CD4-positive, alpha-beta T cell treated with Interleukin-15 for 1 hour (primary cell): ENCODE measurements around the gene DEFB132.
A peak's percentile ranks its signal among the peaks of the same experiment; 100 is the strongest.
"Not testable (repeated sequence)": the region's sequence is repeated elsewhere in the genome, so short reads cannot be mapped to it uniquely, and the experiment has no call there.

Experiments
- DNase-seq: peaks from one replicate; pipeline ENCODE4 v3.0.0-alpha.2; 2020

Gene DEFB132

GRCh38 chr20:257419-257818 lies at the start of gene DEFB132:
DEFB132 (plus strand) TSS chr20:257724; CDS start chr20:257779, 55 bp downstream.
- no peak for DNase-seq

- DNase-seq: no peak
These were observed 48.5 kb upstream of the DEFB132 start for GRCh38 chr20:208942-209566.

- DNase-seq: no peak
These were observed 46.6 kb upstream of the DEFB132 start for GRCh38 chr20:210809-211502.

GRCh38 chr20:214383-214782 lies 43.1 kb upstream of the DEFB132 start:
- no peak for DNase-seq

- DNase-seq: no peak
These were observed 41.7 kb upstream of the DEFB132 start for GRCh38 chr20:215796-216195.

GRCh38 chr20:217266-217665 lies 40.3 kb upstream of the DEFB132 start:
- DNase-seq: no peak

- DNase-seq: no peak
These were observed 38.0 kb upstream of the DEFB132 start for GRCh38 chr20:219290-220115.

GRCh38 chr20:221258-221830 lies 36.2 kb upstream of the DEFB132 start:
- DNase-seq: no peak

- DNase-seq: not testable (repeated sequence)
These were observed 31.6 kb upstream of the DEFB132 start for GRCh38 chr20:225879-226278.

- no peak for DNase-seq
These were observed 30.6 kb upstream of the DEFB132 start, which contains the start of gene DEFB129 for GRCh38 chr20:226958-227357. DEFB129 (plus strand) TSS chr20:227258; CDS start chr20:227289, 31 bp downstream.

GRCh38 chr20:227439-228105 lies 30.0 kb upstream of the DEFB132 start:
- DNase-seq: no peak

GRCh38 chr20:235891-236290 lies 21.6 kb upstream of the DEFB132 start:
- DNase-seq: no peak

- DNase-seq: peak; percentile 34
These were observed 20.0 kb upstream of the DEFB132 start for GRCh38 chr20:237489-237888.

GRCh38 chr20:237929-238328 lies 19.6 kb upstream of the DEFB132 start:
- no peak for DNase-seq

GRCh38 chr20:242905-243304 lies 14.6 kb upstream of the DEFB132 start:
- no peak for DNase-seq

GRCh38 chr20:251354-251753 lies 6.2 kb upstream of the DEFB132 start:
- no peak for DNase-seq

GRCh38 chr20:252801-253200 lies 4.7 kb upstream of the DEFB132 start:
- DNase-seq: no peak

GRCh38 chr20:253447-253846 lies 4.1 kb upstream of the DEFB132 start:
- not testable (repeated sequence) for DNase-seq

GRCh38 chr20:258269-258858 lies 840 bp downstream of the DEFB132 start:
- DNase-seq: no peak

- no peak for DNase-seq
These were observed 1.4 kb downstream of the DEFB132 start for GRCh38 chr20:258963-259362.

- no peak for DNase-seq
These were observed 2.5 kb downstream of the DEFB132 start for GRCh38 chr20:259981-260380.

- DNase-seq: no peak
These were observed 6.2 kb downstream of the DEFB132 start for GRCh38 chr20:263701-264100.
